SK-N-SH treated with all-trans-retinoic acid at 6 μM for 48 hours (cell line): ENCODE data around the gene PIK3AP1.

Source experiments
- ATAC-seq: fragments of 200-7000 bp; cut with Tn5 transposase; 3 replicates; pipeline ENCODE4 v1.9.1; 2020; ENCODE audit warnings: mild to moderate bottlenecking, moderate library complexity
- ARNTL ChIP-seq: fragments of 450-650 bp; formaldehyde crosslinking; IDR thresholded peaks from 2 replicates; pipeline ENCODE4 v1.5.0; 2020; ENCODE audit warnings: low read depth, mild to moderate bottlenecking, moderate library complexity, borderline replicate concordance
- BACH2 ChIP-seq: fragments of 250-450 bp; sonication (Bioruptor Pico); IDR thresholded peaks from 2 replicates; pipeline ENCODE4 v1.9.0; 2021; ENCODE audit warnings: mild to moderate bottlenecking, borderline replicate concordance
- CSDC2 ChIP-seq: fragments of 250-450 bp; sonication (Bioruptor Pico); IDR thresholded peaks from 2 replicates; pipeline ENCODE4 v1.5.0; 2020; ENCODE audit warnings: mild to moderate bottlenecking, moderate library complexity
- ESRRG ChIP-seq: fragments of 250-450 bp; sonication (Bioruptor Pico); IDR thresholded peaks from 2 replicates; pipeline ENCODE4 v1.6.1; 2021; ENCODE audit warnings: mild to moderate bottlenecking
- GLIS3 ChIP-seq: fragments of 250-450 bp; sonication (Bioruptor Pico); IDR thresholded peaks from 2 replicates; pipeline ENCODE4 v1.5.0; 2020; ENCODE audit warnings: mild to moderate bottlenecking, moderate library complexity
- ISL1 ChIP-seq: fragments of 250-450 bp; sonication (Bioruptor Pico); IDR thresholded peaks from 2 replicates; pipeline ENCODE4 v2.1.2; 2022; ENCODE audit warnings: mild to moderate bottlenecking, moderate library complexity
- OSR1 ChIP-seq: fragments of 250-450 bp; sonication (Bioruptor Pico); IDR thresholded peaks from 2 replicates; pipeline ENCODE4 v1.8.0; 2022; ENCODE audit warnings: moderate library complexity, mild to moderate bottlenecking, inconsistent platforms
- PPARA ChIP-seq: fragments of 250-450 bp; sonication (Bioruptor Pico); IDR thresholded peaks from 2 replicates; pipeline ENCODE4 v1.5.0; 2020; ENCODE audit warnings: mild to moderate bottlenecking, borderline replicate concordance
- RARB ChIP-seq: fragments of 250-450 bp; sonication (Bioruptor Pico); IDR thresholded peaks from 2 replicates; pipeline ENCODE4 v1.8.0; 2021; ENCODE audit warnings: mild to moderate bottlenecking, moderate library complexity
- SNAI2 ChIP-seq: fragments of 250-450 bp; sonication (Bioruptor Pico); IDR thresholded peaks from 2 replicates; pipeline ENCODE4 v1.5.0; 2020; ENCODE audit warnings: mild to moderate bottlenecking, moderate library complexity
- TCF4 ChIP-seq: fragments of 250-450 bp; sonication (Bioruptor Pico); IDR thresholded peaks from 2 replicates; pipeline ENCODE4 v1.8.0; 2021; ENCODE audit warnings: mild to moderate bottlenecking, moderate library complexity, borderline replicate concordance
- TOX ChIP-seq: fragments of 250-450 bp; sonication (Bioruptor Pico); IDR thresholded peaks from 2 replicates; pipeline ENCODE4 v1.8.0; 2021; ENCODE audit warnings: mild to moderate bottlenecking, moderate library complexity, borderline replicate concordance
- ZC3H10 ChIP-seq: fragments of 250-450 bp; sonication (Bioruptor Pico); IDR thresholded peaks from 2 replicates; pipeline ENCODE4 v1.5.1; 2021; ENCODE audit warnings: mild to moderate bottlenecking, moderate library complexity
- ZFP3 ChIP-seq: fragments of 250-450 bp; sonication (Bioruptor Pico); IDR thresholded peaks from 2 replicates; pipeline ENCODE4 v1.5.0; 2020; ENCODE audit warnings: mild to moderate bottlenecking, moderate library complexity
- ZFP30 ChIP-seq: fragments of 450-650 bp; formaldehyde crosslinking; IDR thresholded peaks from 2 replicates; pipeline ENCODE4 v1.5.0; 2022; ENCODE audit warnings: mild to moderate bottlenecking, moderate library complexity
- ZNF565 ChIP-seq: fragments of 450-650 bp; formaldehyde crosslinking; conservative IDR thresholded peaks from 2 replicates; pipeline ENCODE4 v1.5.0; 2020; ENCODE audit warnings: low read depth, mild to moderate bottlenecking, moderate library complexity
- ZNF70 ChIP-seq: fragments of 450-650 bp; formaldehyde crosslinking; IDR thresholded peaks from 2 replicates; pipeline ENCODE4 v1.5.0; 2020; ENCODE audit warnings: mild to moderate bottlenecking, moderate library complexity
- ZNF8 ChIP-seq: fragments of 450-650 bp; formaldehyde crosslinking; IDR thresholded peaks from 2 replicates; pipeline ENCODE4 v1.5.0; 2020; ENCODE audit warnings: mild to moderate bottlenecking, moderate library complexity
- TF ChIP-seq, protein P1 (sequence below): fragments of 250-450 bp; sonication (Bioruptor Pico); IDR thresholded peaks from 2 replicates; pipeline ENCODE4 v1.5.1; 2020; ENCODE audit warnings: low read depth, mild to moderate bottlenecking, moderate library complexity
- TF ChIP-seq, protein P2 (sequence below): fragments of 250-450 bp; sonication (Bioruptor Pico); IDR thresholded peaks from 2 replicates; pipeline ENCODE4 v1.8.0; 2021; ENCODE audit warnings: low read depth, mild to moderate bottlenecking, moderate library complexity, borderline replicate concordance
- TF ChIP-seq, protein P3 (sequence below): fragments of 250-450 bp; sonication (Bioruptor Pico); IDR thresholded peaks from 2 replicates; pipeline ENCODE4 v1.5.1; 2021; ENCODE audit warnings: mild to moderate bottlenecking, moderate library complexity
- TF ChIP-seq, protein P4 (sequence below): fragments of 250-450 bp; sonication (Bioruptor Pico); IDR thresholded peaks from 2 replicates; pipeline ENCODE4 v1.5.0; 2020; ENCODE audit warnings: mild to moderate bottlenecking, moderate library complexity
- TF ChIP-seq, protein P5 (sequence below): fragments of 250-450 bp; sonication (Bioruptor Pico); IDR thresholded peaks from 2 replicates; pipeline ENCODE4 v1.8.0; 2020; ENCODE audit warnings: mild to moderate bottlenecking, moderate library complexity, borderline replicate concordance

The PIK3AP1 gene

DNA sequence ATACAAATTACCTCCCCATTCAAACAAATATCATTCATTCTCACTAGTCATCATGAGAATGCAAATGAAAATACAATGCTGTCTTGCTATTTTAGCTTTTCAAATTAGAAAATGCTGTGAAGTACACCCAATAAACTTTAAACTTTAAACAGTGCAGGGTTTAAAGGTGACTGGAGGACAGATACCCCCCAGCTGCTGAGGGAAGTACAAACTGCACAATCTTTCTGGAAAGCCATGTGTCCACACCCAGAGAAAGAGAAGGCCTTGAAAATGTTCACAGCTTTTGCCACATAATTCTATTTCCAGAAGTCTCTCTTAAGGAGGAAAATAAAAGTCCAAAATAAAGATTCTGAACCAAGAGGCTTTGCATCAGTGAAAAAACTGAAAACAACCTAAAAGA lies 56.5 kb downstream of the PIK3AP1 start (continued):
- TF ChIP-seq ZC3H10 (CRISPR knock-in tag), result no peak

DNA sequence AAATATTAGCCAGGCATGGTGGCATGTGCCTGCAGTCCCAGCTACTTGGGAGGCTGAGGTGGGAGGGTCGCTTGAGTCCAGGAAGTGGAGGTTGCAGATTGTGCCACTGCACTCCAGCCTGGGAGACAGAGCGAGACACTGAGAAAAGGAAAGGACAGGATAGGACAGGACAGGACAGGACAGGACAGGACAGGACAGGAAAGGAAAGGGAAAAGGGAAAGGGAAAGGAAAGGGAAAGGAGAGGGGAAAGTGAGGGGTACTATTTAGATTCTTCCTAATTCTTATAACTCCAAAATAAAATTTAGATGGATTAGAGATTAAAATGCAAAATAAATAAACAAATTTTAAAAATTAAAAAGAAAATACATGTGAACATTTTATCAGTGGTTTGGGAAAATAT lies 58.7 kb downstream of the PIK3AP1 start:
- ATAC-seq, result no peak

DNA sequence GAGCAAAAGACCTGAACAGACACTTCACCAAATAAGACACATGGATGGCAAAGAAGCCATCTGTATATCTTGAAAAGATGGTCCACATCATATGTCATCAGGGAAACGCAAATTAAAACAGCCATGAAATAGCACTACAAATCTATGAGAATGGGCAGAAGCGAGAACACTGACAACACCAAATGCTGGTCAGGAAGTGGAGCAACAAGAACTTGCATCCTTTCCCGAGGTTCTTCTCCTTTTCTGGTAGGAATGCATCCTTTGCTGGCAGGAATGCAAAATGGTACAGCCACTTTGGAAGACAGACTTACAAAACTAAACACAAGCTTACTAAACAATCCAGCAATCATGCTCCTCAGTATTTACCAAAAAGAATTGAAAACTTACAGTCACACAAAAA lies 60.0 kb downstream of the PIK3AP1 start:
- TF ChIP-seq, protein P1, sequence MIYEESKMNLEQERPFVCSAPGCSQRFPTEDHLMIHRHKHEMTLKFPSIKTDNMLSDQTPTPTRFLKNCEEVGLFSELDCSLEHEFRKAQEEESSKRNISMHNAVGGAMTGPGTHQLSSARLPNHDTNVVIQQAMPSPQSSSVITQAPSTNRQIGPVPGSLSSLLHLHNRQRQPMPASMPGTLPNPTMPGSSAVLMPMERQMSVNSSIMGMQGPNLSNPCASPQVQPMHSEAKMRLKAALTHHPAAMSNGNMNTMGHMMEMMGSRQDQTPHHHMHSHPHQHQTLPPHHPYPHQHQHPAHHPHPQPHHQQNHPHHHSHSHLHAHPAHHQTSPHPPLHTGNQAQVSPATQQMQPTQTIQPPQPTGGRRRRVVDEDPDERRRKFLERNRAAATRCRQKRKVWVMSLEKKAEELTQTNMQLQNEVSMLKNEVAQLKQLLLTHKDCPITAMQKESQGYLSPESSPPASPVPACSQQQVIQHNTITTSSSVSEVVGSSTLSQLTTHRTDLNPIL (CRISPR knock-in tag), result no peak
- no peak for TF ChIP-seq ZNF70
- no peak for TF ChIP-seq OSR1 (CRISPR knock-in tag)
- TF ChIP-seq, protein P2, sequence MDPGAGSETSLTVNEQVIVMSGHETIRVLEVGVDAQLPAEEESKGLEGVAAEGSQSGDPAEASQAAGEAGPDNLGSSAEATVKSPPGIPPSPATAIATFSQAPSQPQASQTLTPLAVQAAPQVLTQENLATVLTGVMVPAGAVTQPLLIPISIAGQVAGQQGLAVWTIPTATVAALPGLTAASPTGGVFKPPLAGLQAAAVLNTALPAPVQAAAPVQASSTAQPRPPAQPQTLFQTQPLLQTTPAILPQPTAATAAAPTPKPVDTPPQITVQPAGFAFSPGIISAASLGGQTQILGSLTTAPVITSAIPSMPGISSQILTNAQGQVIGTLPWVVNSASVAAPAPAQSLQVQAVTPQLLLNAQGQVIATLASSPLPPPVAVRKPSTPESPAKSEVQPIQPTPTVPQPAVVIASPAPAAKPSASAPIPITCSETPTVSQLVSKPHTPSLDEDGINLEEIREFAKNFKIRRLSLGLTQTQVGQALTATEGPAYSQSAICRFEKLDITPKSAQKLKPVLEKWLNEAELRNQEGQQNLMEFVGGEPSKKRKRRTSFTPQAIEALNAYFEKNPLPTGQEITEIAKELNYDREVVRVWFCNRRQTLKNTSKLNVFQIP (CRISPR knock-in tag), result no peak
- TF ChIP-seq TOX, result no peak
- TF ChIP-seq, protein P3, sequence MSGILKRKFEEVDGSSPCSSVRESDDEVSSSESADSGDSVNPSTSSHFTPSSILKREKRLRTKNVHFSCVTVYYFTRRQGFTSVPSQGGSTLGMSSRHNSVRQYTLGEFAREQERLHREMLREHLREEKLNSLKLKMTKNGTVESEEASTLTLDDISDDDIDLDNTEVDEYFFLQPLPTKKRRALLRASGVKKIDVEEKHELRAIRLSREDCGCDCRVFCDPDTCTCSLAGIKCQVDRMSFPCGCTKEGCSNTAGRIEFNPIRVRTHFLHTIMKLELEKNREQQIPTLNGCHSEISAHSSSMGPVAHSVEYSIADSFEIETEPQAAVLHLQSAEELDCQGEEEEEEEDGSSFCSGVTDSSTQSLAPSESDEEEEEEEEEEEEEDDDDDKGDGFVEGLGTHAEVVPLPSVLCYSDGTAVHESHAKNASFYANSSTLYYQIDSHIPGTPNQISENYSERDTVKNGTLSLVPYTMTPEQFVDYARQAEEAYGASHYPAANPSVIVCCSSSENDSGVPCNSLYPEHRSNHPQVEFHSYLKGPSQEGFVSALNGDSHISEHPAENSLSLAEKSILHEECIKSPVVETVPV (CRISPR knock-in tag), result no peak
- no peak for TF ChIP-seq GLIS3 (CRISPR knock-in tag)
- no peak for TF ChIP-seq RARB
- no peak for TF ChIP-seq PPARA (CRISPR knock-in tag)
- no peak for TF ChIP-seq ZNF565 (CRISPR knock-in tag)
- TF ChIP-seq, protein P4, sequence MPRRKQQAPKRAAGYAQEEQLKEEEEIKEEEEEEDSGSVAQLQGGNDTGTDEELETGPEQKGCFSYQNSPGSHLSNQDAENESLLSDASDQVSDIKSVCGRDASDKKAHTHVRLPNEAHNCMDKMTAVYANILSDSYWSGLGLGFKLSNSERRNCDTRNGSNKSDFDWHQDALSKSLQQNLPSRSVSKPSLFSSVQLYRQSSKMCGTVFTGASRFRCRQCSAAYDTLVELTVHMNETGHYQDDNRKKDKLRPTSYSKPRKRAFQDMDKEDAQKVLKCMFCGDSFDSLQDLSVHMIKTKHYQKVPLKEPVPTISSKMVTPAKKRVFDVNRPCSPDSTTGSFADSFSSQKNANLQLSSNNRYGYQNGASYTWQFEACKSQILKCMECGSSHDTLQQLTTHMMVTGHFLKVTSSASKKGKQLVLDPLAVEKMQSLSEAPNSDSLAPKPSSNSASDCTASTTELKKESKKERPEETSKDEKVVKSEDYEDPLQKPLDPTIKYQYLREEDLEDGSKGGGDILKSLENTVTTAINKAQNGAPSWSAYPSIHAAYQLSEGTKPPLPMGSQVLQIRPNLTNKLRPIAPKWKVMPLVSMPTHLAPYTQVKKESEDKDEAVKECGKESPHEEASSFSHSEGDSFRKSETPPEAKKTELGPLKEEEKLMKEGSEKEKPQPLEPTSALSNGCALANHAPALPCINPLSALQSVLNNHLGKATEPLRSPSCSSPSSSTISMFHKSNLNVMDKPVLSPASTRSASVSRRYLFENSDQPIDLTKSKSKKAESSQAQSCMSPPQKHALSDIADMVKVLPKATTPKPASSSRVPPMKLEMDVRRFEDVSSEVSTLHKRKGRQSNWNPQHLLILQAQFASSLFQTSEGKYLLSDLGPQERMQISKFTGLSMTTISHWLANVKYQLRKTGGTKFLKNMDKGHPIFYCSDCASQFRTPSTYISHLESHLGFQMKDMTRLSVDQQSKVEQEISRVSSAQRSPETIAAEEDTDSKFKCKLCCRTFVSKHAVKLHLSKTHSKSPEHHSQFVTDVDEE (CRISPR knock-in tag), result no peak
- no peak for TF ChIP-seq ESRRG (CRISPR knock-in tag)
- TF ChIP-seq ZC3H10 (CRISPR knock-in tag), result no peak
- no peak for TF ChIP-seq BACH2 (CRISPR knock-in tag)
- TF ChIP-seq ISL1 (CRISPR knock-in tag), result no peak
- no peak for TF ChIP-seq TCF4 (CRISPR knock-in tag)
- TF ChIP-seq ZFP3 (CRISPR knock-in tag), result no peak
- TF ChIP-seq CSDC2 (CRISPR knock-in tag), result no peak
- no peak for TF ChIP-seq ZFP30 (CRISPR knock-in tag)
- ATAC-seq, result no peak

More for the DNA sequence above, 58.7 kb downstream of the PIK3AP1 start:
- TF ChIP-seq ARNTL (CRISPR knock-in tag), result no peak
- TF ChIP-seq BACH2 (CRISPR knock-in tag), result no peak
- no peak for TF ChIP-seq ZC3H10 (CRISPR knock-in tag)
- no peak for TF ChIP-seq ZNF70
- TF ChIP-seq SNAI2 (CRISPR knock-in tag), result no peak
- TF ChIP-seq TCF4 (CRISPR knock-in tag), result no peak
- no peak for TF ChIP-seq CSDC2 (CRISPR knock-in tag)
- no peak for TF ChIP-seq PPARA (CRISPR knock-in tag)

DNA sequence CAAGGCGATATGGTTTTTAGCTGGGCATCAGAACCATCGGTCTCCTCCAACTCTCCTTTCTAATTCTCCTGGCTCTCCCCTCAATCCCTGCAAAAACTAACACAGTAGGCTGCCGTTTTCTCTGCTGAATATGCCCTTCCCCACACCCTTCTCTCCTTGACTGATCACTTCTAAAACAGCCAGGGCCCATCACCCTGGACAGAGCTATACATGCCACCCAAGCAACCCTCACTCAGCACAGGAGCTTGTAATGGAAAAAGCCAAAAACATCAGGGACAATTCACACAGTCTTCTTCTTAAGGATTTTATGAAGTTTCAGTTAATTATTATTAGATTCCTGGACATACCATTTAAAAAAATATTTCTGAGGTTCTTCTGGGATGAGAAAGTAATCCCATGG lies 61.5 kb downstream of the PIK3AP1 start:
- ATAC-seq, result no peak
- no peak for TF ChIP-seq ISL1 (CRISPR knock-in tag)
- TF ChIP-seq ZNF8, result no peak
- no peak for TF ChIP-seq ESRRG (CRISPR knock-in tag)
- TF ChIP-seq SNAI2 (CRISPR knock-in tag), result no peak
- TF ChIP-seq ARNTL (CRISPR knock-in tag), result no peak
- TF ChIP-seq RARB, result no peak
- no peak for TF ChIP-seq ZNF70
- TF ChIP-seq ZFP30 (CRISPR knock-in tag), result no peak
- no peak for TF ChIP-seq OSR1 (CRISPR knock-in tag)
- TF ChIP-seq, protein P5, sequence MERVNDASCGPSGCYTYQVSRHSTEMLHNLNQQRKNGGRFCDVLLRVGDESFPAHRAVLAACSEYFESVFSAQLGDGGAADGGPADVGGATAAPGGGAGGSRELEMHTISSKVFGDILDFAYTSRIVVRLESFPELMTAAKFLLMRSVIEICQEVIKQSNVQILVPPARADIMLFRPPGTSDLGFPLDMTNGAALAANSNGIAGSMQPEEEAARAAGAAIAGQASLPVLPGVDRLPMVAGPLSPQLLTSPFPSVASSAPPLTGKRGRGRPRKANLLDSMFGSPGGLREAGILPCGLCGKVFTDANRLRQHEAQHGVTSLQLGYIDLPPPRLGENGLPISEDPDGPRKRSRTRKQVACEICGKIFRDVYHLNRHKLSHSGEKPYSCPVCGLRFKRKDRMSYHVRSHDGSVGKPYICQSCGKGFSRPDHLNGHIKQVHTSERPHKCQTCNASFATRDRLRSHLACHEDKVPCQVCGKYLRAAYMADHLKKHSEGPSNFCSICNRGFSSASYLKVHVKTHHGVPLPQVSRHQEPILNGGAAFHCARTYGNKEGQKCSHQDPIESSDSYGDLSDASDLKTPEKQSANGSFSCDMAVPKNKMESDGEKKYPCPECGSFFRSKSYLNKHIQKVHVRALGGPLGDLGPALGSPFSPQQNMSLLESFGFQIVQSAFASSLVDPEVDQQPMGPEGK (CRISPR knock-in tag), result no peak
- TF ChIP-seq, protein P4 (CRISPR knock-in tag), result no peak
- no peak for TF ChIP-seq ZC3H10 (CRISPR knock-in tag)
- no peak for TF ChIP-seq GLIS3 (CRISPR knock-in tag)
- no peak for TF ChIP-seq ZNF565 (CRISPR knock-in tag)
